ENCODE data around the gene RNFT2. TPM values are rescaled to one million over a fixed set of nuclear protein-coding genes. Genes with fewer than 3 reads are reported as not detected.

RNFT2 gene
- total RNA-seq, 1 donor from 2014 or later, result 8.7 TPM

DNA sequence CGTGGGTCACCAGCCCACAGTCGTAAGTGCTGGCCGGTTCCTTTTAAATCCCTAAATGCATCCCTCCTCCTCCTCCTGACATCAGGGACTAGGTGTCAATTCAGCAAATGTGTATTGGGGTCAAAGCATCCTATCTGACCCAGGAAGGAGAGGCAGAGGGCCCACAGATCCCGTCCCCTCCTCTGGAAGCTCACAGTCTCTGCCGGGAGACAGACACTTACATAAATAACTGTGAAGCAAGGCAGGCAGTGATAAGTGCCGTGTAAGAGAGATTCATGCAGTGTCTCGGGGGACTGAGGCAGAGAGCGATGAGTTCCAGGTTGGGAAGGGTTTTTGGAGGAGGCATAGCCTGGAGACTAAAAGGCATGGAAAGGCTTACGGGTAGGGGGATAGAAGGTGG is 99.0 kb downstream of the RNFT2 start:
- H3K36me3 Mint-ChIP-seq (ENCODE audit: low read depth), result peaks cover 8% of the 10 kb centered on the region
- intact Hi-C loops (cut with micrococcal nuclease), result no loop called here
- H3K27ac Mint-ChIP-seq, result no peak overlapping the region
- H3K4me3 Mint-ChIP-seq, result no peak overlapping the region
- TF ChIP-seq, protein P1, sequence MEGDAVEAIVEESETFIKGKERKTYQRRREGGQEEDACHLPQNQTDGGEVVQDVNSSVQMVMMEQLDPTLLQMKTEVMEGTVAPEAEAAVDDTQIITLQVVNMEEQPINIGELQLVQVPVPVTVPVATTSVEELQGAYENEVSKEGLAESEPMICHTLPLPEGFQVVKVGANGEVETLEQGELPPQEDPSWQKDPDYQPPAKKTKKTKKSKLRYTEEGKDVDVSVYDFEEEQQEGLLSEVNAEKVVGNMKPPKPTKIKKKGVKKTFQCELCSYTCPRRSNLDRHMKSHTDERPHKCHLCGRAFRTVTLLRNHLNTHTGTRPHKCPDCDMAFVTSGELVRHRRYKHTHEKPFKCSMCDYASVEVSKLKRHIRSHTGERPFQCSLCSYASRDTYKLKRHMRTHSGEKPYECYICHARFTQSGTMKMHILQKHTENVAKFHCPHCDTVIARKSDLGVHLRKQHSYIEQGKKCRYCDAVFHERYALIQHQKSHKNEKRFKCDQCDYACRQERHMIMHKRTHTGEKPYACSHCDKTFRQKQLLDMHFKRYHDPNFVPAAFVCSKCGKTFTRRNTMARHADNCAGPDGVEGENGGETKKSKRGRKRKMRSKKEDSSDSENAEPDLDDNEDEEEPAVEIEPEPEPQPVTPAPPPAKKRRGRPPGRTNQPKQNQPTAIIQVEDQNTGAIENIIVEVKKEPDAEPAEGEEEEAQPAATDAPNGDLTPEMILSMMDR (IDR thresholded peaks at IDR 0.05), result no peak
- no peaks in the 10 kb centered on the region for H3K9me3 Mint-ChIP-seq
- no peaks in the 10 kb centered on the region for H3K27me3 Mint-ChIP-seq
- DNase-seq (no peak), ATAC-seq (ENCODE audit: low read depth) (no peak)
- ChIA-PET POLR2A (no interaction called here), CTCF (no interaction called here)
- peaks cover 12% of the 10 kb centered on the region for H3K4me1 Mint-ChIP-seq

DNA sequence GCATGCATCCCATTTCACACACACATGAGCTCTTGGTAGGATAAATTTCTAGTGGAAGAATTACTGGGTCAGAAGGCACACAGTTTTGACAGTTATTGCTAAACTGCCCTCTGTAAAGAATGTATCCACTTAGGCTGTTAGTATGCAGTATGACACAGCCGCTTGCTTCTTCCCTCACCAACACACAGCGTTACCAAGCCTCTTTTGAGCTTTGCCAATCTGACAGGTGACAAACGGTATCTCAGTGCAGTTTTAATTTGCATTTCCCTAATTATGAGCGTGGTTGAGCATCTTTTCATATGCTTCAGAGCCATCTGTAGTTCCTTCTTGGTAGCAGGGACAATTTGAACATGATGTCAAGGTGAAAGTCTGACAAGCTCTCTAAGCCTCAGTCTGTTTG is 100.2 kb downstream of the RNFT2 start:
- Mint-ChIP-seq H3K27me3 (no peaks in the 10 kb centered on the region), H3K36me3 (ENCODE audit: low read depth) (peaks cover 8% of the 10 kb centered on the region), H3K9me3 (no peaks in the 10 kb centered on the region), H3K4me1 (peaks cover 12% of the 10 kb centered on the region), H3K27ac (no peak overlapping the region), H3K4me3 (no peak overlapping the region)
- TF ChIP-seq, protein P1 (IDR thresholded peaks at IDR 0.05), result no peak
- peak; percentile 45 for ATAC-seq (ENCODE audit: low read depth)
- ChIA-PET POLR2A (interaction anchor here (1.2 kb wide), 1 partner anchor 19 kb away, joined by 3 read pairs; no protein-coding TSS in a partner anchor), CTCF (no interaction called here)
- DNase-seq, result no peak
- intact Hi-C loops (cut with micrococcal nuclease), result no loop called here

DNA sequence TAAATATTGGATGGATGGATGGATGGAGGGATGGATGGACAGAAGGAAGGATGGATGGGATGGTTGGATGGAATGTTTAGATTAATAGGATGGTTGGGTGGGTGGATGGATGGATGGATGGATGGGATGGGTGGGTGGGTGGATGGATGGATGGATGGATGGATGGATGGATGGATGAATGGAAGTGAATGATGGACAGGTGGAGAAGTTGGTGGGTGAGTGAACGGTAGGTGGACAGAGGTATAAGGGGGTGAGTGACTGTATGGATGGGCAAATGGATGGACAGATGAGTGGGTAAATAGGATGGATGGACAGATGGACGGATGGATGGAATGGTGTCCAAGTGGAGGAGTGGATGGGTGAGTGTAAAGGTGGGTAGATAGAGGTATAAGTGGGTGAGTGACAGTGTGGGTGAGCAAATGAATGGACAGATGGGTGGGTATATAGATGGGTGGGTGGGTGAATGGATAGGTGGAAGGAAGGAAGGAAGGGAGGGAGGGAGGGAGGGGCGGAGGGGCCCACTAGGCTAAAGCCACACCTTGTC is 101.2 kb downstream of the RNFT2 start:
- Mint-ChIP-seq H3K27ac (no peak overlapping the region), H3K27me3 (no peaks in the 10 kb centered on the region), H3K9me3 (no peaks in the 10 kb centered on the region), H3K4me3 (no peak overlapping the region), H3K4me1 (peaks cover 9% of the 10 kb centered on the region), H3K36me3 (ENCODE audit: low read depth) (peaks cover 7% of the 10 kb centered on the region)
- intact Hi-C loops (cut with micrococcal nuclease), result no loop called here
- TF ChIP-seq, protein P1 (IDR thresholded peaks at IDR 0.05), result no peak
- CTCF ChIA-PET, result no interaction called here
- no peak for DNase-seq
- no peak for ATAC-seq (ENCODE audit: low read depth)
- POLR2A ChIA-PET, result no interaction called here

DNA sequence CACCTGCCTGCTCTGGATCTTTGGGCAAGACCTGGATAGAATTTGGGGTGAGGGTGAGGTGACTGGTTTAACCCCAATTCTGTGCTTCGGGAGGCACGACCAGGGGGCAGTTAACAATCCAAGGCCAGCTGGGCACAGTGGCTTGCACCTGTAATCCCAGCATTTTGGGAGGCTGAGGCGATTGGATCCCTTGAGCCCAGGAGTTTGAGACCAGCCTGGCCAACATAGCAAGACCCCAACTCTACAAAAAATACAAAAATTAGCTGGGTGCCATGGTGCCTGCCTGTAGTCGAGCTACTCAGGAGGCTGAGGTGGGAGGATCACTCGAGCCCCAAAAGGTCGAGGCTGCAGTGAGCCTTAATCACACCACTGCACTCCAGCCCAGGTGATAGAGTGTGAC is 105.0 kb downstream of the RNFT2 start:
- ChIA-PET CTCF (no interaction called here), POLR2A (no interaction called here)
- Mint-ChIP-seq H3K9me3 (no peaks in the 10 kb centered on the region), H3K27ac (no peak overlapping the region), H3K4me3 (no peak overlapping the region), H3K4me1 (peaks cover 7% of the 10 kb centered on the region), H3K36me3 (ENCODE audit: low read depth) (no peaks in the 10 kb centered on the region), H3K27me3 (no peaks in the 10 kb centered on the region)
- DNase-seq (no peak), ATAC-seq (ENCODE audit: low read depth) (no peak)
- TF ChIP-seq, protein P1 (IDR thresholded peaks at IDR 0.05), result no peak
- intact Hi-C loops (cut with micrococcal nuclease), result no loop called here

DNA sequence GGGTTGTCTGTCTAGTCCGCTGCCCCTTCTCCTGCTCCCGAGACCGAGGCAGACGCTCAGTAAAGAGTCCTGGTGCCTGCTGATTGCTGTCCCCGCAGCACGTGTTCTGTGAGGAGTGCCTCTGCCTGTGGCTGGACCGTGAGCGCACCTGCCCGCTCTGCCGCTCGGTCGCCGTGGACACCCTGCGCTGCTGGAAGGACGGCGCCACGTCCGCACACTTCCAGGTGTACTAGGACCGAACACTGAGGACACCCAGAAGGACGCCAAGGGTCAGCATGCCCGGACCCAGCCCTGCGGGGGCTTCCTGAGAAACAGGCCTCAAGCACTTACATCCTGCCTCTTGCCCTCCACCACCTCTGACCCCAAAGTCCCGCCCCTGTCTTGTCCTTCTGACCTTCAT is 111.1 kb downstream of the RNFT2 start:
- Mint-ChIP-seq H3K4me3 (no peak overlapping the region), H3K4me1 (no peaks in the 10 kb centered on the region), H3K36me3 (ENCODE audit: low read depth) (no peaks in the 10 kb centered on the region), H3K27me3 (no peaks in the 10 kb centered on the region), H3K27ac (no peak overlapping the region), H3K9me3 (peaks cover 4% of the 10 kb centered on the region)
- no peak for ATAC-seq (ENCODE audit: low read depth)
- ChIA-PET CTCF (no interaction called here), POLR2A (no interaction called here)
- TF ChIP-seq, protein P1 (IDR thresholded peaks at IDR 0.05), result no peak
- intact Hi-C loops (cut with micrococcal nuclease), result no loop called here
- DNase-seq, result no peak
